Stimulated activated CD4-positive, alpha-beta T cell treated with anti-CD3 and anti-CD28 coated beads, Interleukin-4, amount 100 ng/mL, for 48 hours (primary cell): ENCODE data around the gene CEP70.
"Not testable (repeated sequence)": the region's sequence is repeated elsewhere in the genome, so short reads cannot be mapped to it uniquely, and the experiment has no call there.

Experiments used
- DNase-seq, 2 donors: peaks; one replicate each; pipeline ENCODE4 v3.0.0-alpha.2; 2020; ENCODE audit warnings: low read depth in 2 of 2

Gene CEP70, protein sequence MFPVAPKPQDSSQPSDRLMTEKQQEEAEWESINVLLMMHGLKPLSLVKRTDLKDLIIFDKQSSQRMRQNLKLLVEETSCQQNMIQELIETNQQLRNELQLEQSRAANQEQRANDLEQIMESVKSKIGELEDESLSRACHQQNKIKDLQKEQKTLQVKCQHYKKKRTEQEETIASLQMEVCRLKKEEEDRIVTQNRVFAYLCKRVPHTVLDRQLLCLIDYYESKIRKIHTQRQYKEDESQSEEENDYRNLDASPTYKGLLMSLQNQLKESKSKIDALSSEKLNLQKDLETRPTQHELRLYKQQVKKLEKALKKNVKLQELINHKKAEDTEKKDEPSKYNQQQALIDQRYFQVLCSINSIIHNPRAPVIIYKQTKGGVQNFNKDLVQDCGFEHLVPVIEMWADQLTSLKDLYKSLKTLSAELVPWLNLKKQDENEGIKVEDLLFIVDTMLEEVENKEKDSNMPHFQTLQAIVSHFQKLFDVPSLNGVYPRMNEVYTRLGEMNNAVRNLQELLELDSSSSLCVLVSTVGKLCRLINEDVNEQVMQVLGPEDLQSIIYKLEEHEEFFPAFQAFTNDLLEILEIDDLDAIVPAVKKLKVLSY

GRCh38 chr3:138594150-138594934 is at the start of gene CEP70:
TSS of gene CEP70 (minus strand) at chr3:138594260. CDS start at chr3:138572927, 21,333 bp downstream.
- peak; percentile 74 to 83 for DNase-seq

DNA sequence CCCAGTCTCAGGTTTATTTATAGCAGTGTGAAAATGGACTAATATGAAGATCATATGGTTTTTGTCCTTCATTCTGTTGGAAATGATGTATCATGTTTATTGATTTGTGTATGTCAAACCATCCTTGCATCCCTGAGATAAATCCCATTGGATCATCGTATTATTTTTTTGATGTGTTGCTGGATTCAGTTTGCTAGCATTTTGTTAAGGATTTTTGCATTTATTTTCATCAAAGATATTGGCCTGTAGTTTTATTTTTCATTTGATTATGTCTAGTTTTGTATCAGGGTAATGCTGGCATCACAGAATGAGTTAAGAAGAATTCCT is 48.8 kb upstream of the CEP70 start:
- DNase-seq, result no peak

GRCh38 chr3:138642226-138642926 is 48.3 kb upstream of the CEP70 start:
- DNase-seq, result no peak

DNA sequence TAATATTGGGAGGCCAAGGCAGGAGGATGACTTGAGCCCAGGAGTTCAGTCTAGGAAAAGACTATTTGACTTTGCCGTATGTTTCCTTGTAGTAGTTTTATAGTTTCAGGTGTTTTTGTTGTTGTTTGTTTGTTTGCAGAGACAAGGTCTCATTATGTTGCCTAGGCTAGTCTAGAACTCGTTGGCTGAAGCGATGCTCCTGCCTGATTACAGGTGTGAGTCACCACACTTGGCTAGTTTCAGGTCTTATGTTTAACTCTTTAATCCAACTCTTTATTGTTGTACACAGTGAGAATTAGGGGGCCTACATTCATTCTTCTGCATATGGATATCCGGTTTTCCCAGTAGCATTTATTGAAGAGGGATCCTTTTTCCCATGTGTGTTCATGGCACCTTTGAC is 46.5 kb upstream of the CEP70 start:
- no peak for DNase-seq

DNA sequence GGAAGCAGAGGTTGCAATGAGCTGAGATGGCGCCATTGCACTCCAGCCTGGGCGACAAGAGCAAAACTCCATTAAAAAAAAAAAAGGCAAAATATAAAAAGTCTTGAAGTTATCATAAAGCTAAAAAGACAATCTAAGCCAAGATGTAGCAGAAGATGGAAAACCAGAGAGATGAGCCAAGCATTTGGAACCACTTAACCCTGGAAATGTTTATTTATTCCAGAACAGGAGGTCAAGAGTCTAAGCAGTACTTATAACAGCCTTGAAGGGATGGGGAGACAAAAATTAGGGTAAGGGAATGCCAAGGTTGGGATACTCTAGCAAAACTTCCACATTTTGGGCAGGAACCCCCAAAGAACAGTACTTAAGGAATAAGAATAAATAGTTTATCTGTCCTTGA is 44.6 kb upstream of the CEP70 start:
- no peak for DNase-seq

DNA sequence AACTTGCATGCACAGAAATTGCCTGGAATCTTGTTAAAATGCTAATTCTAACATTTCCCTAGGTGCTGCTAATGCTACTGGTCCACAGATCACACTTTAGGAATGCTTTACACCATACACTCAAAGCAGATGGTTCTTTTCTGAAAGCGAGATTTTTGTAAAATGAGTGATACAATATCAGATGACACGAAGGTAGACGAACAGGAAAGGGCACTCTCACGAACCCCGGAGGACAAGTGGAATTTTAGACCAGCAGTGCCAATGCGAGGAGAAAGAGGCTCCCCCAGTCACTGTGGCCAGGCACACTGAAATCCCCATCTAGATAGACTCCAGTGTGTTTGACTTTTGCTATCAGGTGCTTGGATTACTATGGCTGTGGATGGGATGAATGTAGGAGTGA is 35.5 kb upstream of the CEP70 start:
- no peak for DNase-seq

- DNase-seq, result no peak
These were observed 31.8 kb upstream of the CEP70 start for GRCh38 chr3:138625707-138626365.

DNA sequence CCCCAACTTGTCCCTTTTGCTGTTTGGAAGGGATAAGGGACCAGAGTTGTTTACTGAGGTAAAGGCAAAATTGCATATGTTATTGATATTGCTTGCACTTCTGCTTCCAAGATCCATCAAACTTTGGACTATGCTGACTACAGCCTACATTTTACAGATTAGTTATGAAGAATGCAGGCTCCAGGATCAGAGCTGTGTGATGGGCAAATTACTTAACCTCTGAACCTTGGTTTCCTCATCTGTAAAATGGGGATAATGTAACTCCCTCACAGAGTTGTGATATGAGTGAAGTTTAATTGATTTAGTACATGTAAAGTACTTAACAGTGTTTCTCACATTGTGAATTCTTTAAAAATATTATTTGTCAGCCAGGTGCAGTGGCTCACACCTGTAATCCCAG is 30.5 kb upstream of the CEP70 start:
- DNase-seq, result no peak

DNA sequence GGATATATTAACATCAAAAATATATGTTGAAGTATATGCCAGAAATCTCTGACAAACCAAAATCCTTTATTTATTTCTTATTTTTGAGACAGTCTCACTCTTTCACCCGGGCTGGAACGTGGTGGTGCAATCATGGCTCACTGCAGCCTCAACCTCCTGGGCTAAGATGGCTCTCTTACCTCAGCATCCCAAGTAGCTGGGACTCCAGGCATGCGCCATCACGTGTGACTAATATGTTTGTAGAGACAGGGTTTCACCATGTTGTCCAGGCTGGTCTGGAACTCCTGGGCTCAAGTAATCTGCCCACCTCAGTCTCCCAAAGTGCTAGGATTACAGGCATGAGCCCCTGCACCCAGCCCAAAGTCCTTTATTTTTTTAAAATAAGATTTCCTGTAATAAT is 26.4 kb upstream of the CEP70 start:
- DNase-seq, result no peak

- no peak for DNase-seq
These were observed 21.4 kb upstream of the CEP70 start for GRCh38 chr3:138615462-138615861.

DNA sequence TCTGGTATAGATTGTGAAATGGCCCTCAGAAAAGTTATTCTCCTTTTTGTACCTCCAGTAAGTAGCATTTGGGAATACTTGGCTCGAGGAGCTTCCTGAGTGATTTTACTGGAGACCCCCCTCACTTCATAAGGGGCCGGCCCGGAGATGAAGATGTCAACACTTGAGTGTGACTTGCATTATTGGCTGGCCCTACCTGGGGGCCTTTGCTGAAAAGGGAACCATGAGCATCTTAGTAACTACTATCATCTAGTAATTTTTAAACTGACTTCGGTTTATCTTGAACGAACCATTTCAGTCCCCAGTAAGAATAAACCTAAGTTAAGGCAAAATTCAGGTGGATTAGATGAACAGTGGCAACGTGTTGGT is 15.8 kb upstream of the CEP70 start:
- no peak for DNase-seq

GRCh38 chr3:138608322-138609135 is 14.5 kb upstream of the CEP70 start, which contains the start of gene FAIM:
TSS of gene FAIM (plus strand) at chr3:138608771. CDS start at chr3:138619727, 10,956 bp downstream.
- DNase-seq, result peak; percentile 42 to 43

DNA sequence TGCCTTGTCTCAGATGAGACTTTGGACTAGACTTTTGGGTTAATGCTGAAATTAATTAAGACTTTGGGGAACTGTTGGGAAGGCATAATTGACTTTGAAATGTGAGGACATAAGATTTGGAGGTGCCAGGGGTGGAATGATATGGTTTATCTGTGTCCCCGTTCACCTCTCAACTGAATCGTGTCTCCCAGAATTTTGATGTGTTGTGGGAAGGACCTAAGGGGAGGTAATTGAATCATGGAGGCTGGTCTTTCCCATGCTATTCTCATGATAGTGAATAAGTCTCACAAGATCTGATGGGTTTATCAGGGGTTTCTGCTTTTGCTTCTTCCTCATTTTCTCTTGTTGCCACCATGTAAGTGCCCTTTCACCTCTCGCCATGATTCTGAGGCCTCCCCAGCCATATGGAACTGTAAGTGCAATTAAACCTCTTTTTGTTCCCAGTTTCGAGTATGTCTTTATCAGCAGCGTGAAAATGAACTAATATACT is 10.1 kb upstream of the CEP70 start:
- DNase-seq, result not testable (repeated sequence)

GRCh38 chr3:138601661-138602060 is 7.6 kb upstream of the CEP70 start:
- DNase-seq, result not testable (repeated sequence)

DNA sequence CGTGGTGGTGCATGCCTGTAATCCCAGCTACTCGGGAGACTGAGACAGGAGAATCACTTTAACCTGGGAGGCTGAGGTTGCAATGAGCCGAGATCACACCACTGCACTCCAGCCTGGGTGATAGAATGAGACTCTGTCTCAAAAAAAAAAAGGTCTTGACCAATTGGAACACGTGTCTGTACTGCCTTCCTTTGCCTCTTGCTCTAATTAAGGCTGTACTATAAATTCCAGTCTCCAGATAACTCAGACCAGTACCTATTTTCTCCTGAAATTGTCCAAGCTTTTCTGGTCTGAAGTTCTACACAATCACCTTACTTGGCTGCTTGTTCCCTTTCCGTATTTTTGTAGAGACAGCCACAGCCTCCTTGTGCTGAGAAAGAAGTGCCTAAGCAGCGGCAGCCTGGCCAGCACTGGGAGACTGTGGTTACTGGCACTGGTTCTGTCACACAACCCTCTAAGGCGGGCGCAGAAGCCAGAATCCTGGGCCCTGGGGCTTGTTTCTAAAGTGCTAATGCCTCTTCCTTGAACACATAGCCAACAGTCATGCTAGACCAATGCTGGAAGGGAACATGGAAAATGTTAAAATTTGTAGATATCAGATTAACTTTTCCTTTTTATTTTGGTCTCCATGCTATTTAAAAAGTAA is 6.2 kb upstream of the CEP70 start:
- no peak for DNase-seq

DNA sequence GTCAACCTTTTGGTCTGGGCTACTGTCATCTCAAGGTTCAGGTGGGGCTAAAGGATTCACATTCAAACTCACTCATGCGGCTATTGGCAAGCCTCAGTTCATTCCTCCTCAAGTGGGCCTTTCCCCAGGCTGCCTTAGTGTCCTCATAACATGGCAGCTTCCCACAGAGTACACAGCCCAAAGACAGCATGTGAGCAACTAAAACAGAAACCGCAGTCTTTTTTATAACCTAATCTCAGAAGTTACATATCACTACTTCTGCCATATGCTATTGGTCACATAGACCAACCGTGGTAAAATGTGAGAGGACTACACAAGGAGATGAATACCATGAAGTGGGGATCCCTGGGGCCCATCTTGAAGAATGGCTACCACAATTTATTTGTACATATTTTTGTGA is 4.5 kb upstream of the CEP70 start:
- DNase-seq, result no peak

- DNase-seq, result not testable (repeated sequence)
These were observed 3.3 kb upstream of the CEP70 start for GRCh38 chr3:138597186-138597976.

DNA sequence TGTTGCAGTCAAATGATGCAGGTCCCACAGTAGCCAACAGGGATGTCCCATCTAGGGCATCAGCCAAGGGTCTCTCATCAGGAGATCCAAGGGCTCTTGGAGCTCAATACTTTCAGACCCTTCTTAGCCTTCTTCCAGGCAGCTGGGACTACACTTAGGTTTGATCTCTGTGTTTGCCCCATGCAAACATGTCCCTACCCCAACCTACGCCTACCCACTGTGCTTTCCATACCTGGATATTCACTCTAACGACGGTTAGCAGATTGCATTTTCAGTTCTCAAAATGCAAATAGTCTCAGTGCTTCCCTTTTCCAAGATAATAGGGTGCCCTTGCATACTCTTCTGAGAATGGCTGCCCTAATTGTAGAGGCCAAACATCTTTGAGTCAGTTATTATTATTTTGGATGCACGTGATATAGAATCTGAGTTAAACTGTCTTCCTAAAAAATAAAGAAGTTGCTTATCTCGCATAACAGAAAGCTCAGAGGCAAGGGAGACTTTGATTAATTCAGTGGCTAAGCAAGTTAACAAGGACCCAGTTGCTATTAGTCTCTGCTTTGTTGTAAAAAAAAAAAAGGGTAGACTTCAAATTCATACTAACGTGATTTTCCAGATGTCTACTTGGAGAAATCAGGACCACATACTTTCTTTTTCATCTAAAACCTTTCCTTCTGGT is 1.0 kb upstream of the CEP70 start:
- DNase-seq, result no peak
